HCT116 (cell line): ENCODE measurements around the gene COMMD3.

Experiments
- EGR1 ChIP-seq: IDR thresholded peaks from 2 replicates; pipeline ENCODE4 v1.6.1; 2012; ENCODE audit warnings: low read depth
- ELF1 ChIP-seq: IDR thresholded peaks from 2 replicates; pipeline ENCODE4 v1.6.1; 2012; ENCODE audit warnings: low read depth, borderline replicate concordance
- EZH2 ChIP-seq: fragments of 200-600 bp; sonication (generic); IDR thresholded peaks from 2 replicates; pipeline ENCODE4 v1.6.1; 2017; ENCODE audit warnings: antibody characterized with exemption, mixed run types
- POLR2A ChIP-seq: IDR thresholded peaks from 2 replicates; pipeline ENCODE4 v1.7.0; 2011; ENCODE audit warnings: borderline replicate concordance; ENCODE audit not compliant: insufficient read depth, insufficient read length; ENCODE audit errors: extremely low read depth
- POLR2AphosphoS5 ChIP-seq: IDR thresholded peaks from 2 replicates; pipeline ENCODE4 v1.6.1; 2011; ENCODE audit warnings: mild to moderate bottlenecking, low read depth, low read length, moderate library complexity
- RAD21 ChIP-seq: IDR thresholded peaks from 2 replicates; pipeline ENCODE4 v1.6.1; 2012; ENCODE audit warnings: low read depth, mild to moderate bottlenecking
- SRF ChIP-seq: IDR thresholded peaks from 2 replicates; pipeline ENCODE4 v1.6.1; 2012; ENCODE audit warnings: low read depth
- TCF7L2 ChIP-seq: IDR thresholded peaks from 2 replicates; pipeline ENCODE4 v1.7.0; 2011; ENCODE audit warnings: borderline replicate concordance, inconsistent platforms; ENCODE audit not compliant: insufficient read depth, insufficient read length; ENCODE audit errors: extremely low read depth
- YY1 ChIP-seq: IDR thresholded peaks from 2 replicates; pipeline ENCODE4 v1.6.1; 2011; ENCODE audit warnings: low read length, low read depth, moderate library complexity, mild to moderate bottlenecking; ENCODE audit not compliant: insufficient replicate concordance; ENCODE audit errors: extremely low read depth
- TF ChIP-seq, protein P1 (sequence below): IDR thresholded peaks from 2 replicates; pipeline ENCODE4 v1.6.1; 2012
- TF ChIP-seq, protein P2 (sequence below), 3 experiments: fragments of 200-600 bp in 1 of 3; sonication (generic) in 1 of 3; IDR thresholded peaks in 2 of 3; conservative IDR thresholded peaks in 1 of 3; 2 replicates each; pipeline ENCODE4 v1.5.1; 2012 to 2017; ENCODE audit warnings: low read depth in 2 of 3, low read length in 2 of 3, antibody characterized with exemption in 1 of 3, borderline replicate concordance in 1 of 3, control low read depth in 1 of 3, mild to moderate bottlenecking in 1 of 3, mixed read lengths in 1 of 3, mixed run types in 1 of 3, moderate library complexity in 1 of 3; ENCODE audit not compliant: insufficient read depth in 1 of 3

DNA sequence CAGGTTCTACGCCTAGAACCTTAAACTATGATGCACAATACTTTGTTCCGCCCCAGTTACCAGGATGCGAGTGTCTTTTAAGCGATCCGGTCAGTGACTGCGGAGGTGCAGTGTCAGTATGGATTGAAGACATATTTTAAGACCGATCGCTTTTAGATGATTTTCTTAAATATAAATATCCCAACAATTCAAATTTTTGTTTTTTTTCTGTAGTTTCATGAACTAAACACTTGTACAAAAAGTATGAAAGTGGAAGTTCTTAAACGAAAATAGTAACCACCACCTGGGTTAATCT is 835 bp downstream of the COMMD3 start:
- TF ChIP-seq, protein P1, sequence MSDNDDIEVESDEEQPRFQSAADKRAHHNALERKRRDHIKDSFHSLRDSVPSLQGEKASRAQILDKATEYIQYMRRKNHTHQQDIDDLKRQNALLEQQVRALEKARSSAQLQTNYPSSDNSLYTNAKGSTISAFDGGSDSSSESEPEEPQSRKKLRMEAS: no peak
- TF ChIP-seq, protein P2, sequence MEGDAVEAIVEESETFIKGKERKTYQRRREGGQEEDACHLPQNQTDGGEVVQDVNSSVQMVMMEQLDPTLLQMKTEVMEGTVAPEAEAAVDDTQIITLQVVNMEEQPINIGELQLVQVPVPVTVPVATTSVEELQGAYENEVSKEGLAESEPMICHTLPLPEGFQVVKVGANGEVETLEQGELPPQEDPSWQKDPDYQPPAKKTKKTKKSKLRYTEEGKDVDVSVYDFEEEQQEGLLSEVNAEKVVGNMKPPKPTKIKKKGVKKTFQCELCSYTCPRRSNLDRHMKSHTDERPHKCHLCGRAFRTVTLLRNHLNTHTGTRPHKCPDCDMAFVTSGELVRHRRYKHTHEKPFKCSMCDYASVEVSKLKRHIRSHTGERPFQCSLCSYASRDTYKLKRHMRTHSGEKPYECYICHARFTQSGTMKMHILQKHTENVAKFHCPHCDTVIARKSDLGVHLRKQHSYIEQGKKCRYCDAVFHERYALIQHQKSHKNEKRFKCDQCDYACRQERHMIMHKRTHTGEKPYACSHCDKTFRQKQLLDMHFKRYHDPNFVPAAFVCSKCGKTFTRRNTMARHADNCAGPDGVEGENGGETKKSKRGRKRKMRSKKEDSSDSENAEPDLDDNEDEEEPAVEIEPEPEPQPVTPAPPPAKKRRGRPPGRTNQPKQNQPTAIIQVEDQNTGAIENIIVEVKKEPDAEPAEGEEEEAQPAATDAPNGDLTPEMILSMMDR (IDR thresholded peaks at IDR 0.05 in 2 of 3, conservative IDR thresholded peaks at IDR 0.05 in 1 of 3; ENCODE audit: borderline replicate concordance in 1 of 3, insufficient read depth in 1 of 3, low read depth in 2 of 3, low read length in 2 of 3): no peak
- TF ChIP-seq RAD21 (no peak), POLR2A (no peak), POLR2AphosphoS5 (no peak), EGR1 (no peak), TCF7L2 (no peak), SRF (no peak), EZH2 (no peak), YY1 (no peak), ELF1 (no peak)
